ENCODE results near the gene STN1.
A peak's percentile ranks its signal among the peaks of the same experiment; 100 is the strongest.

STN1 gene

GRCh38 chr10:103911021-103911459, 6.9 kb downstream of the STN1 start:
- Histone ChIP-seq H3K4me1 (ENCODE audit: control insufficient read depth, insufficient read depth, low read length) (peaks cover 37% of the 10 kb centered on the region), H3K36me3 (ENCODE audit: insufficient read depth, low read length) (peaks cover 11% of the 10 kb centered on the region), H3K4me2 (ENCODE audit: low read length) (no peak overlapping the region), H3K4me3 (ENCODE audit: low read length) (no peak overlapping the region), H3K9ac (ENCODE audit: low read depth, low read length) (no peak overlapping the region), H3K9me3 (replicated peaks; ENCODE audit: low read length) (no peaks in the 10 kb centered on the region), H3K27me3 (ENCODE audit: control insufficient read depth, insufficient read depth, low read length) (no peaks in the 10 kb centered on the region)

- Histone ChIP-seq H3K4me1 (ENCODE audit: control insufficient read depth, insufficient read depth, low read length) (peaks cover 32% of the 10 kb centered on the region), H3K9me3 (replicated peaks; ENCODE audit: low read length) (no peaks in the 10 kb centered on the region), H3K36me3 (ENCODE audit: insufficient read depth, low read length) (peaks cover 6% of the 10 kb centered on the region), H3K9ac (ENCODE audit: low read depth, low read length) (no peak overlapping the region), H3K4me3 (ENCODE audit: low read length) (no peak overlapping the region), H3K4me2 (ENCODE audit: low read length) (no peak overlapping the region), H3K27me3 (ENCODE audit: control insufficient read depth, insufficient read depth, low read length) (no peaks in the 10 kb centered on the region)
Observed at GRCh38 chr10:103910442-103911012, 7.5 kb downstream of the STN1 start.

GRCh38 chr10:103905441-103905840, 12.5 kb downstream of the STN1 start:
- H3K9ac ChIP-seq (ENCODE audit: low read depth, low read length): no peak overlapping the region
- no peak overlapping the region for H3K4me2 ChIP-seq (ENCODE audit: low read length)
- no peak overlapping the region for H3K4me3 ChIP-seq (ENCODE audit: low read length)
- H3K9me3 ChIP-seq (replicated peaks; ENCODE audit: low read length): no peaks in the 10 kb centered on the region
- no peaks in the 10 kb centered on the region for H3K27me3 ChIP-seq (ENCODE audit: control insufficient read depth, insufficient read depth, low read length)
- peaks cover 24% of the 10 kb centered on the region for H3K4me1 ChIP-seq (ENCODE audit: control insufficient read depth, insufficient read depth, low read length)
- H3K36me3 ChIP-seq (ENCODE audit: insufficient read depth, low read length): peaks cover 25% of the 10 kb centered on the region

GRCh38 chr10:103901299-103901698, 16.7 kb downstream of the STN1 start:
- Histone ChIP-seq H3K9me3 (replicated peaks; ENCODE audit: low read length) (no peaks in the 10 kb centered on the region), H3K4me2 (ENCODE audit: low read length) (no peak overlapping the region), H3K36me3 (ENCODE audit: insufficient read depth, low read length) (peaks cover 39% of the 10 kb centered on the region), H3K4me3 (ENCODE audit: low read length) (no peak overlapping the region), H3K27me3 (ENCODE audit: control insufficient read depth, insufficient read depth, low read length) (no peaks in the 10 kb centered on the region), H3K9ac (ENCODE audit: low read depth, low read length) (no peak overlapping the region), H3K4me1 (ENCODE audit: control insufficient read depth, insufficient read depth, low read length) (peaks cover 3% of the 10 kb centered on the region)

GRCh38 chr10:103899312-103899711, 18.7 kb downstream of the STN1 start:
- Histone ChIP-seq H3K4me2 (ENCODE audit: low read length) (no peak overlapping the region), H3K27me3 (ENCODE audit: control insufficient read depth, insufficient read depth, low read length) (no peaks in the 10 kb centered on the region), H3K4me1 (ENCODE audit: control insufficient read depth, insufficient read depth, low read length) (peaks cover 23% of the 10 kb centered on the region), H3K9ac (ENCODE audit: low read depth, low read length) (no peak overlapping the region), H3K4me3 (ENCODE audit: low read length) (no peak overlapping the region), H3K36me3 (ENCODE audit: insufficient read depth, low read length) (peaks cover 28% of the 10 kb centered on the region), H3K9me3 (replicated peaks; ENCODE audit: low read length) (no peaks in the 10 kb centered on the region)

- H3K9ac ChIP-seq (ENCODE audit: low read depth, low read length): no peak overlapping the region
- peaks cover 19% of the 10 kb centered on the region for H3K36me3 ChIP-seq (ENCODE audit: insufficient read depth, low read length)
- H3K27me3 ChIP-seq (ENCODE audit: control insufficient read depth, insufficient read depth, low read length): no peaks in the 10 kb centered on the region
- H3K4me3 ChIP-seq (ENCODE audit: low read length): no peak overlapping the region
- peaks cover 32% of the 10 kb centered on the region for H3K4me1 ChIP-seq (ENCODE audit: control insufficient read depth, insufficient read depth, low read length)
- H3K9me3 ChIP-seq (replicated peaks; ENCODE audit: low read length): no peaks in the 10 kb centered on the region
- no peak overlapping the region for H3K4me2 ChIP-seq (ENCODE audit: low read length)
Observed at GRCh38 chr10:103897241-103897774, 20.7 kb downstream of the STN1 start.

- Histone ChIP-seq H3K9ac (ENCODE audit: low read depth, low read length) (peak overlapping the region; percentile 54), H3K4me2 (ENCODE audit: low read length) (peak overlapping the region; percentile 52), H3K27me3 (ENCODE audit: control insufficient read depth, insufficient read depth, low read length) (no peaks in the 10 kb centered on the region), H3K9me3 (replicated peaks; ENCODE audit: low read length) (no peaks in the 10 kb centered on the region), H3K4me1 (ENCODE audit: control insufficient read depth, insufficient read depth, low read length) (peaks cover 32% of the 10 kb centered on the region), H3K4me3 (ENCODE audit: low read length) (peak overlapping the region; percentile 37), H3K36me3 (ENCODE audit: insufficient read depth, low read length) (peaks cover 30% of the 10 kb centered on the region)
Observed at GRCh38 chr10:103896225-103896624, 21.8 kb downstream of the STN1 start.

- peaks cover 35% of the 10 kb centered on the region for H3K36me3 ChIP-seq (ENCODE audit: insufficient read depth, low read length)
Observed at GRCh38 chr10:103895411-103896186, 22.4 kb downstream of the STN1 start.

GRCh38 chr10:103894441-103894864, 23.5 kb downstream of the STN1 start:
- peaks cover 39% of the 10 kb centered on the region for H3K4me1 ChIP-seq (ENCODE audit: control insufficient read depth, insufficient read depth, low read length)
- no peaks in the 10 kb centered on the region for H3K9me3 ChIP-seq (replicated peaks; ENCODE audit: low read length)
- no peak overlapping the region for H3K4me3 ChIP-seq (ENCODE audit: low read length)
- H3K27me3 ChIP-seq (ENCODE audit: control insufficient read depth, insufficient read depth, low read length): no peaks in the 10 kb centered on the region
- H3K9ac ChIP-seq (ENCODE audit: low read depth, low read length): peak overlapping the region; percentile 54
- H3K4me2 ChIP-seq (ENCODE audit: low read length): peak overlapping the region; percentile 52
- peaks cover 35% of the 10 kb centered on the region for H3K36me3 ChIP-seq (ENCODE audit: insufficient read depth, low read length)

More at GRCh38 chr10:103895411-103896186, 22.4 kb downstream of the STN1 start:
- Histone ChIP-seq H3K4me1 (ENCODE audit: control insufficient read depth, insufficient read depth, low read length) (peaks cover 33% of the 10 kb centered on the region), H3K27me3 (ENCODE audit: control insufficient read depth, insufficient read depth, low read length) (no peaks in the 10 kb centered on the region), H3K4me2 (ENCODE audit: low read length) (peak overlapping the region; percentile 52), H3K4me3 (ENCODE audit: low read length) (peak overlapping the region; percentile 37), H3K9ac (ENCODE audit: low read depth, low read length) (peak overlapping the region; percentile 54), H3K9me3 (replicated peaks; ENCODE audit: low read length) (no peaks in the 10 kb centered on the region)

GRCh38 chr10:103893817-103894216, 24.2 kb downstream of the STN1 start:
- no peak overlapping the region for H3K4me3 ChIP-seq (ENCODE audit: low read length)
- no peaks in the 10 kb centered on the region for H3K27me3 ChIP-seq (ENCODE audit: control insufficient read depth, insufficient read depth, low read length)

GRCh38 chr10:103892181-103892580, 25.8 kb downstream of the STN1 start:
- H3K27me3 ChIP-seq (ENCODE audit: control insufficient read depth, insufficient read depth, low read length): no peaks in the 10 kb centered on the region
- H3K4me3 ChIP-seq (ENCODE audit: low read length): no peak overlapping the region
- H3K9me3 ChIP-seq (replicated peaks; ENCODE audit: low read length): no peaks in the 10 kb centered on the region
- peaks cover 57% of the 10 kb centered on the region for H3K4me1 ChIP-seq (ENCODE audit: control insufficient read depth, insufficient read depth, low read length)
- no peak overlapping the region for H3K9ac ChIP-seq (ENCODE audit: low read depth, low read length)
- H3K36me3 ChIP-seq (ENCODE audit: insufficient read depth, low read length): peaks cover 28% of the 10 kb centered on the region
- no peak overlapping the region for H3K4me2 ChIP-seq (ENCODE audit: low read length)

More at GRCh38 chr10:103893817-103894216, 24.2 kb downstream of the STN1 start:
- Histone ChIP-seq H3K4me2 (ENCODE audit: low read length) (peak overlapping the region; percentile 52), H3K9me3 (replicated peaks; ENCODE audit: low read length) (no peaks in the 10 kb centered on the region), H3K9ac (ENCODE audit: low read depth, low read length) (peak overlapping the region; percentile 54), H3K36me3 (ENCODE audit: insufficient read depth, low read length) (peaks cover 31% of the 10 kb centered on the region), H3K4me1 (ENCODE audit: control insufficient read depth, insufficient read depth, low read length) (peaks cover 43% of the 10 kb centered on the region)
